Vagina (tissue), 2 donors: ENCODE measurements around the gene MTFR2. TPM values are rescaled to one million over a fixed set of nuclear protein-coding genes. Genes with fewer than 3 reads are reported as not detected.

Experiments
- DNase-seq, 2 donors: peaks; one replicate each; pipeline ENCODE4 v3.0.0-alpha.2; 2017; ENCODE audit errors: extremely low spot score in 2 of 2
- H3K27ac ChIP-seq: fragments of 200-600 bp; sonication (generic); one replicate; pipeline ENCODE4 v1.5.1; 2019
- H3K27me3 ChIP-seq: fragments of 200-600 bp; sonication (generic); one replicate; pipeline ENCODE4 v1.5.1; 2019
- H3K36me3 ChIP-seq, 2 donors: fragments of 200-600 bp; sonication (generic); one replicate each; pipeline ENCODE4 v1.5.1; 2017 to 2019
- H3K4me1 ChIP-seq: fragments of 200-600 bp; sonication (generic); one replicate; pipeline ENCODE4 v1.5.1; 2019
- H3K4me3 ChIP-seq, 2 donors: fragments of 200-600 bp; sonication (generic); 1 replicate in 1 of 2; 2 replicates in 1 of 2; pipeline ENCODE4 v1.5.1; 2016 to 2019
- H3K9me3 ChIP-seq: fragments of 200-600 bp; sonication (generic); one replicate; pipeline ENCODE4 v1.5.1; 2019
- CTCF ChIP-seq, 3 experiments: fragments of 450-650 bp in 2 of 3; fragments of 200-600 bp in 1 of 3; sonication (generic) in 1 of 3; IDR thresholded peaks; one replicate each; pipeline ENCODE4 v1.5.1; 2017 to 2019; ENCODE audit warnings: antibody characterized with exemption in 3 of 3, mild to moderate bottlenecking in 2 of 3, moderate library complexity in 2 of 3
- POLR2A ChIP-seq, 2 donors: fragments of 450-650 bp; IDR thresholded peaks; one replicate each; pipeline ENCODE4 v1.6.1; 2017; ENCODE audit warnings: antibody characterized with exemption in 2 of 2, mild to moderate bottlenecking in 2 of 2, moderate library complexity in 2 of 2
- POLR2AphosphoS5 ChIP-seq, 2 donors: sonication (generic); formaldehyde crosslinking; IDR thresholded peaks; one replicate each; pipeline ENCODE4 v1.9.0; 2017; ENCODE audit warnings: antibody characterized with exemption in 2 of 2, mild to moderate bottlenecking in 2 of 2, low read depth in 1 of 2; ENCODE audit not compliant: insufficient read depth in 1 of 2
- intact Hi-C: fragments of 100-400 bp; cut with DNase I; formaldehyde crosslinking; loops from one replicate; pipeline ENCODE4 v1.15.1; 2023
- total RNA-seq: library from RNA; depleted of rRNA; stranded (reverse); fragments of >200 nt; gene quantifications from one replicate; pipeline ENCODE4 v1.2.3, GENCODE V29; 2016

MTFR2 gene
- total RNA-seq, 1 donor from 2014 or later, result 1.2 TPM

- DNase-seq, result no peak
- no peak for TF ChIP-seq CTCF (IDR thresholded peaks at IDR 0.05)
- TF ChIP-seq POLR2A (IDR thresholded peaks at IDR 0.05), result no peak
- TF ChIP-seq POLR2AphosphoS5 (IDR thresholded peaks at IDR 0.05; ENCODE audit: insufficient read depth in 1 of 2, low read depth in 1 of 2), result no peak
- Histone ChIP-seq H3K9me3 (no peaks in the 10 kb centered on the region), H3K27me3 (no peaks in the 10 kb centered on the region), H3K4me1 (no peaks in the 10 kb centered on the region), H3K36me3 (no peaks in the 10 kb centered on the region), H3K4me3 (no peak overlapping the region), H3K27ac (no peak overlapping the region)
- intact Hi-C loops, result no loop called here
These were observed 41.3 kb downstream of the MTFR2 start for GRCh38 chr6:136208783-136209182.

GRCh38 chr6:136201732-136202131 is 48.4 kb downstream of the MTFR2 start:
- no peaks in the 10 kb centered on the region for H3K27me3 ChIP-seq
- H3K4me3 ChIP-seq, result no peak overlapping the region
- intact Hi-C loops, result no loop called here
- H3K9me3 ChIP-seq, result no peaks in the 10 kb centered on the region
- no peaks in the 10 kb centered on the region for H3K36me3 ChIP-seq
- no peak for DNase-seq
- no peak overlapping the region for H3K27ac ChIP-seq
- H3K4me1 ChIP-seq, result no peaks in the 10 kb centered on the region
- TF ChIP-seq POLR2AphosphoS5 (IDR thresholded peaks at IDR 0.05; ENCODE audit: insufficient read depth in 1 of 2, low read depth in 1 of 2) (no peak), CTCF (IDR thresholded peaks at IDR 0.05) (no peak), POLR2A (IDR thresholded peaks at IDR 0.05) (no peak)

- no peaks in the 10 kb centered on the region for H3K36me3 ChIP-seq
- no peak for DNase-seq
- intact Hi-C loops, result no loop called here
- TF ChIP-seq CTCF (IDR thresholded peaks at IDR 0.05), result no peak
- no peaks in the 10 kb centered on the region for H3K4me1 ChIP-seq
- no peaks in the 10 kb centered on the region for H3K27me3 ChIP-seq
- no peak overlapping the region for H3K4me3 ChIP-seq
- H3K9me3 ChIP-seq, result no peaks in the 10 kb centered on the region
- H3K27ac ChIP-seq, result no peak overlapping the region
These were observed 57.2 kb downstream of the MTFR2 start for GRCh38 chr6:136192902-136193301.

GRCh38 chr6:136191606-136192312 is 58.4 kb downstream of the MTFR2 start:
- intact Hi-C loops, result no loop called here
- Histone ChIP-seq H3K9me3 (no peaks in the 10 kb centered on the region), H3K36me3 (no peaks in the 10 kb centered on the region), H3K4me1 (no peaks in the 10 kb centered on the region), H3K4me3 (no peak overlapping the region), H3K27ac (no peak overlapping the region), H3K27me3 (no peaks in the 10 kb centered on the region)
- DNase-seq, result no peak
- TF ChIP-seq POLR2AphosphoS5 (IDR thresholded peaks at IDR 0.05; ENCODE audit: insufficient read depth in 1 of 2, low read depth in 1 of 2), result no peak
- no peak for TF ChIP-seq CTCF (IDR thresholded peaks at IDR 0.05)
- no peak for TF ChIP-seq POLR2A (IDR thresholded peaks at IDR 0.05)

- intact Hi-C loops, result no loop called here
- Histone ChIP-seq H3K36me3 (no peaks in the 10 kb centered on the region), H3K27me3 (no peaks in the 10 kb centered on the region), H3K4me3 (no peak overlapping the region), H3K4me1 (no peaks in the 10 kb centered on the region), H3K27ac (no peak overlapping the region), H3K9me3 (no peaks in the 10 kb centered on the region)
- TF ChIP-seq POLR2AphosphoS5 (IDR thresholded peaks at IDR 0.05; ENCODE audit: insufficient read depth in 1 of 2, low read depth in 1 of 2), result no peak
- no peak for DNase-seq
These were observed 61.0 kb downstream of the MTFR2 start for GRCh38 chr6:136189104-136189503.
